Mesangial cell (primary cell): ENCODE measurements around the gene STARD3NL. TPM values are rescaled to one million over a fixed set of nuclear protein-coding genes. Genes with fewer than 3 reads are reported as not detected.

Experiments used
- total RNA-seq: library from RNA; depleted of rRNA; stranded (reverse); fragments of >200 nt; gene quantifications from 2 replicates; pipeline ENCODE4 v1.2.3, GENCODE V29; 2015

Gene STARD3NL, protein sequence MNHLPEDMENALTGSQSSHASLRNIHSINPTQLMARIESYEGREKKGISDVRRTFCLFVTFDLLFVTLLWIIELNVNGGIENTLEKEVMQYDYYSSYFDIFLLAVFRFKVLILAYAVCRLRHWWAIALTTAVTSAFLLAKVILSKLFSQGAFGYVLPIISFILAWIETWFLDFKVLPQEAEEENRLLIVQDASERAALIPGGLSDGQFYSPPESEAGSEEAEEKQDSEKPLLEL
- total RNA-seq: 43.4 and 62.6 TPM in 2 replicates

DNA sequence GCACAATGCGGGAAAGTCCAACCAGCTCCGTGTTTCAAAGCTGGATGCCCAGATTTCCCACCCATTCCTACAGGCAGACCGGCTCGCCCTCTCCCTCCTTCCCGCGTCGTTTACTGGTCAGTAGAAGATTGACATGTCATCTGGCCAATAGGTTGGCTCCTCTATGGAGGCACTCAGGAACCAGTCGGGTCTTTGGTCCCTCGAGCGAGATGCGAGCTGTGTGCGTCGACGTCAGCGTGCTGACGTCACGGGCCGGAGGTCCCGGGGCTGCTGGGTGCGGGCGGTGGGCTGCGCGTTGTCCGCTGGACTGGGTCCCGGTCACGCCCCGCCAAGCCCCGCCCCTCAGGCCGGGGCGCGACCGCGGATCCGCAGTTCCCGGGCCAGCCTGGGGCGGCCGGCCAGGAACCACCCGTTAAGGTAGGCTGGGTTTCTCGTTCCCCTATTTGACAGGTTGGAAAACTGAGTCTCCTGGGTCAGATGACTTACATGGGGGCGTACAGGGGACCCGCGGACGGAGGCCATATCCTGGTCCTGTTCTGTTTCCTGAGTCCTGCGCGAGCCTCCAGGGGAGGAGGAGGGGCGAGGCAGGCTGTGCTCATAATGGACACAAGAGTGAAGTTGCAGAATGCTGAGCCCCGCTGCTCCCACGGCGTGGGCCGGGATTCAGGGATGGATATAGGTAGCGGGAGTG lies at the start of gene STARD3NL:
Gene STARD3NL (plus strand): TSS at position 242 of the 691 bp plus-strand sequence. CDS start 29,260 bp downstream, outside the sequence.

DNA sequence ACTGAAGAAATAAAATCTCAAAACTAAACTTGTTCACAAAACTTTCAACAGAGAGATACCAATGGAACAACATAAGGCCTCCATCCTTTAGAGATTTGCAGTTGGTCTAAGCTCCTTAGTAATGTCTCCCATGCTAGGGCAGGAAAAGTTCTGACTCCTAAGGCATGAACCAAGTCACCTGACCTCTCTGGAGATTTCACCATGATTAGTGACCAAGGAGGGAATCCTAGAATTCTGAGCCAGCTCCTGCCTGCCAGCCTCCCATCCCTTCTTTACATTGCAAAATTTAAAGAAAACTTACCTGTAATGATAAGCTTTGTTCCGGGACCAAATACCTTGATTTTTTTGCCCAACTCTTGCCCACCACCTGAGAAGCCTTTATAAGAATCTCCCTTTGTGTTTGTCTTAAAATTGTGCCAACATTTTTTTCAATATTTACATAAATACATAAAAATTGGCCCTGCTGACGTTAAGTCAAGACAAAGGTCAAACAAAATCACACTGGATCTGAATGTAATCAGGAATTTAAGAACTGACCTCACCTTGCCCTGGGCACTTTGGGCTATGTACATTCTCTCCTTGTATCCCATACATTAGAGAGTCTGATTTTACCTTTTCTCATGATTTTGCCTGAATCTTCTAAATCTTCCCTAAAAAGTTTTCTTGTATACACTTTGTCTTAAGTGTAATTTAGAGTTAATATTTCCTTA lies 95.4 kb downstream of the STARD3NL start, which contains the start of gene TARP:
Gene TARP (minus strand): TSS at position 351 of the 710 bp plus-strand sequence.

